Activated naive CD4-positive, alpha-beta T cell treated with anti-CD3 and anti-CD28 coated beads, Interleukin-2, amount 10 ng/mL, durations not matched to agents 7 days and 5 days (primary cell): Measurements from ENCODE around the gene C21orf91.

Source experiments
- CTCF ChIA-PET: fragments of 350-600 bp; sonication (Branson Sonifier 250); formaldehyde crosslinking; loops from one replicate; lab custom pipeline; 2021; ENCODE audit warnings: antibody characterized with exemption; lab: Charles Lee
- DNase-seq: peaks from one replicate; pipeline ENCODE4 v3.0.0-alpha.2; 2020
- H3K27ac Mint-ChIP-seq: one replicate; pipeline ENCODE4 v1.8.0; 2021; ENCODE audit warnings: mild to moderate bottlenecking, moderate library complexity, mixed read lengths
- H3K27me3 Mint-ChIP-seq: one replicate; pipeline ENCODE4 v1.8.0; 2021; ENCODE audit warnings: mild to moderate bottlenecking, mixed read lengths
- H3K36me3 Mint-ChIP-seq: one replicate; pipeline ENCODE4 v1.8.0; 2021; ENCODE audit warnings: mixed read lengths
- H3K4me1 Mint-ChIP-seq: one replicate; pipeline ENCODE4 v1.8.0; 2021; ENCODE audit warnings: mixed read lengths
- H3K4me3 Mint-ChIP-seq: one replicate; pipeline ENCODE4 v1.8.0; 2021; ENCODE audit warnings: mild to moderate bottlenecking, moderate library complexity, mixed read lengths
- H3K9me3 Mint-ChIP-seq: one replicate; pipeline ENCODE4 v1.8.0; 2021; ENCODE audit warnings: mixed read lengths

Gene C21orf91

DNA sequence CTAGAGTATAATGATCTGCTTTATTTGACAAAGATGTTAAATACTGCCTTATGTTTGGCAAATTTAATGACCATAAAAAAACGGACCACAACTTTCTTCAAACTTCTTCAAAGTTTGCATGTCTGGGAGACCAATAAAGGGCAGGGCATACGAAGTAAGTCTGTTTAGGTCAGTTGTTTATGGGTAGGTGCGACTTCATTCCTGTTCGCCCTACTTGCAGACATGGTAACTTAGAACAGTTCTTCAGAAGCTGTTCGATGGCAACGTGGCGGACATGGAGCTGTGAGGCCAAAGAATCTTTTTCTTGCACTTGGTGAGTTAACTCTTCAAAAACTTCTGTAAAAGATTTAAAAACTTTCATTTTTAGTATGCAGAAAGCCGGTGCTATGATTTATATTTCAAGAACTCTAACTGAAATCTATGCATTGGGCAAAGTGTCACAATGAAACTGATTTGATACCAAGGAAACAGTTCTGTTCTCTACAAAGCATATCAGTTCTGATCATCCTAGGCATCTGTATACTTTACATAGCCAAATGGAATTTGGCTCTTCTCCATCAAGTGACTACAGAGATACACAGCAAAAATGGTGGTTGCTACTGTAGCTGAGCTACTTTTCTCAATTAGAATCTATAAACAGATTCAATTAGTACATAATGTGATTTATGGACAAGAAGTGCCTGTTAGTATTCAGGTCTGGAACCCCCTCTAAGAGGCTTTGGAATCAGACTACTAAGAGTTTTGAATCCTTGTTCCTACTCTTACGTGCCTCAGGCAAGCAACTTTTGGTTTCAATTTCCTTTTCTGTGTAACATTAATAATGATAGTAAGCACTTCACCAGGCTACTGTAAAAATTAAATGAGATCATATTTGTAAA is 25.7 kb downstream of the C21orf91 start:
- H3K36me3 Mint-ChIP-seq = peaks cover 48% of the 10 kb centered on the region
- H3K4me1 Mint-ChIP-seq = peaks cover 72% of the 10 kb centered on the region
- H3K4me3 Mint-ChIP-seq = peak overlapping the region; percentile 66
- CTCF ChIA-PET = interaction anchor here (1.4 to 2.1 kb wide), 3 partner anchors 13 to 114 kb away, joined by 3 to 13 read pairs (median 10); partner anchors contain the start of gene C21orf91
- DNase-seq = no peak
- no peaks in the 10 kb centered on the region for H3K9me3 Mint-ChIP-seq
- peak overlapping the region; percentile 90 for H3K27ac Mint-ChIP-seq
- no peaks in the 10 kb centered on the region for H3K27me3 Mint-ChIP-seq

GRCh38 chr21:17789656-17790055 is 29.5 kb downstream of the C21orf91 start:
- H3K4me3 Mint-ChIP-seq = peak overlapping the region; percentile 27
- CTCF ChIA-PET = no interaction called here
- peaks cover 60% of the 10 kb centered on the region for H3K36me3 Mint-ChIP-seq
- DNase-seq = no peak
- H3K4me1 Mint-ChIP-seq = peaks cover 89% of the 10 kb centered on the region
- H3K27ac Mint-ChIP-seq = peak overlapping the region; percentile 82
- no peaks in the 10 kb centered on the region for H3K27me3 Mint-ChIP-seq
- peaks cover 3% of the 10 kb centered on the region for H3K9me3 Mint-ChIP-seq

- Mint-ChIP-seq H3K36me3 (peaks cover 60% of the 10 kb centered on the region), H3K27ac (peak overlapping the region; percentile 95), H3K27me3 (no peaks in the 10 kb centered on the region), H3K4me1 (peaks cover 89% of the 10 kb centered on the region), H3K9me3 (peaks cover 3% of the 10 kb centered on the region), H3K4me3 (peak overlapping the region; percentile 61)
- DNase-seq = no peak
- CTCF ChIA-PET = no interaction called here
Measured at GRCh38 chr21:17789069-17789468, 30.1 kb downstream of the C21orf91 start.

DNA sequence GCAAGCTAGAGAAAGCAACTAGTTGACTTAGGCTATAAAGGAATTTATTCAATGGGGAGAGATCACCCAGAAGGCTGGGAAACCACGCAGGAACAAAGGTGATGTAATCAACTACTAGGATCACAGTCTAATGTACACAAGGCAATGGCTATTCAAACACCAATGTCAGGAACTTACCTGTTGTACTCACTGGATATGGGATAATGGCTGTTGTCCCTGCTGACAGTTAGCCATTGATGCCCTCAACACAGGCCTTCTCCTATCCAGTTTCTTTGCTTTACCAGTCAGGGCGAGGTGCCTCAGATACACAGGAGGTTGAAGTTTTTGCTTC is 32.3 kb downstream of the C21orf91 start:
- peaks cover 59% of the 10 kb centered on the region for H3K36me3 Mint-ChIP-seq
- no peaks in the 10 kb centered on the region for H3K27me3 Mint-ChIP-seq
- H3K27ac Mint-ChIP-seq = peak overlapping the region; percentile 95
- no peak for DNase-seq
- peaks cover 96% of the 10 kb centered on the region for H3K4me1 Mint-ChIP-seq
- H3K9me3 Mint-ChIP-seq = peaks cover 3% of the 10 kb centered on the region
- CTCF ChIA-PET = no interaction called here
- H3K4me3 Mint-ChIP-seq = peak overlapping the region; percentile 39

- no peak for DNase-seq
- H3K36me3 Mint-ChIP-seq = peaks cover 53% of the 10 kb centered on the region
Measured at GRCh38 chr21:17786071-17786850, 32.9 kb downstream of the C21orf91 start.

GRCh38 chr21:17785403-17785788 is 33.8 kb downstream of the C21orf91 start:
- Mint-ChIP-seq H3K4me1 (peaks cover 96% of the 10 kb centered on the region), H3K9me3 (peaks cover 3% of the 10 kb centered on the region), H3K36me3 (peaks cover 51% of the 10 kb centered on the region), H3K4me3 (peak overlapping the region; percentile 63), H3K27me3 (no peaks in the 10 kb centered on the region), H3K27ac (peak overlapping the region; percentile 95)
- DNase-seq = no peak
- CTCF ChIA-PET = no interaction called here

More at GRCh38 chr21:17786071-17786850, 32.9 kb downstream of the C21orf91 start:
- peaks cover 3% of the 10 kb centered on the region for H3K9me3 Mint-ChIP-seq
- peaks cover 96% of the 10 kb centered on the region for H3K4me1 Mint-ChIP-seq
- no peaks in the 10 kb centered on the region for H3K27me3 Mint-ChIP-seq
- peak overlapping the region; percentile 95 for H3K27ac Mint-ChIP-seq
- CTCF ChIA-PET = no interaction called here
- H3K4me3 Mint-ChIP-seq = peak overlapping the region; percentile 39

DNA sequence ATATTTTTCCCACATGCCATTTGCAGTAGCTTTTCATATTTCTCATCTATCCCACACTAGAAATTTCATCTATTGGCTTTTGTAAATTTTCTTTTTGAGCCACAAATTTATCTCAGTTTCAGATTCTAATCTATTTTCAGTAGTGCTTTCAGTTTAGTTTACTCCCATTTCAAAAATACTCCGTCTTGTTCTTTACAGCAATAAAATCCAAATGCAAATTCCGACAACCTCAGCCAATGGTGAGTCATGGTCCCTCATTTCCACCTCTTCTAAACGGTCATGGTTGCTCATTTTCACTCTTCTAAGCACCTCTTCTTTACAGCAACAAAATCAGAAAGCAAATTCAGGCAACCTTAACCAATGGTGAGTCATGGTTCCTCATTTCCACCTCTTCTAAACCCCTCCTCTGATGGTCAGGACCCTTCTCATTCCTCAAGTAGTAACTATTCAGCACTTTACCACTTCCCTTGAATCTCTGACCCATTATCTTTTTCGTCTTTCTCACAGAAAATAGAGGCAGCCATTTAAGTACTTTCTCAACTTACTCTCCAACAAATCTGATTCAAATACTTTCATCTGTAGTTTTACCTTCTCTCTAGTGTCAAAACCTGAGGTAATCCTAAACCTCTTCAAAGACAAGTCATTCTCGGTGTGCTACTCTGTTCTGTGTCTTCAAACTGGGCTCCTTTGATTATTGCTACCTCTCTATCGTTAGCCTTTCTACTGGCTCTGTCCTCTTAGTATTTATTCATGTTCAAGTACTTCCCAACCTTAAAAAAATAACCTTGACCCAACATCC is 34.4 kb downstream of the C21orf91 start:
- peak; percentile 37 for DNase-seq
- Mint-ChIP-seq H3K36me3 (peaks cover 55% of the 10 kb centered on the region), H3K27me3 (no peaks in the 10 kb centered on the region), H3K4me3 (peak overlapping the region; percentile 63), H3K9me3 (peaks cover 4% of the 10 kb centered on the region), H3K27ac (peak overlapping the region; percentile 95), H3K4me1 (peaks cover 98% of the 10 kb centered on the region)
- CTCF ChIA-PET = interaction anchor here (1.8 to 2.1 kb wide), 2 partner anchors 34 to 96 kb away, joined by 6 to 11 read pairs; no protein-coding TSS in a partner anchor

DNA sequence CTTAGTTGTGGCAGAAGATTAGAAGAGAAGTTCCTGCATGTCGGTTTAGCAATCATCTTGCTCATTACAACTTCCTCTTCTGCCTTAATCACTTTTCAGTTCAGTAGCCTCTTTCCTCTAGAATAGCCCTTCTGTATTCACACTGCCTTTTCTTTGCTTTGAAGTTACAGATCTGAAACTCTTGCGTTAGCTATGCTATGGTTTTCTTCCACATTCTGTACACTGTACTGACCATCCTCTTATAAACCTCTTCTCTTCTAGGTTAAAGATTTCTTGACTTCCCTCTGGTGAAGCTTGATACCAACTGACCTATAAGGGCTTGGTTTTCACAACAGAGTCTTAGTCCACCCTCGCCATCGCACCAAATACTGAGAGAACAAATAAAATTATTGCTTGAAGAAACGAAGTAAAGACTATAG is 35.0 kb downstream of the C21orf91 start:
- peaks cover 5% of the 10 kb centered on the region for H3K9me3 Mint-ChIP-seq
- CTCF ChIA-PET = interaction anchor here (1.2 to 2.1 kb wide), 4 partner anchors 10 to 95 kb away, joined by 5 to 11 read pairs (median 6); no protein-coding TSS in a partner anchor
- H3K36me3 Mint-ChIP-seq = peaks cover 56% of the 10 kb centered on the region
- peak overlapping the region; percentile 95 for H3K27ac Mint-ChIP-seq
- peaks cover 98% of the 10 kb centered on the region for H3K4me1 Mint-ChIP-seq
- no peaks in the 10 kb centered on the region for H3K27me3 Mint-ChIP-seq
- no peak for DNase-seq
- H3K4me3 Mint-ChIP-seq = peak overlapping the region; percentile 63

GRCh38 chr21:17783481-17784179 is 35.5 kb downstream of the C21orf91 start:
- Mint-ChIP-seq H3K4me1 (peaks cover 97% of the 10 kb centered on the region), H3K27me3 (no peaks in the 10 kb centered on the region), H3K36me3 (peaks cover 56% of the 10 kb centered on the region), H3K27ac (peak overlapping the region; percentile 95), H3K4me3 (peak overlapping the region; percentile 63), H3K9me3 (peaks cover 5% of the 10 kb centered on the region)
- DNase-seq = peak; percentile 59
- CTCF ChIA-PET = interaction anchor here (0.5 to 2.1 kb wide), 5 partner anchors 11 to 95 kb away, joined by 3 to 11 read pairs (median 6); no protein-coding TSS in a partner anchor

GRCh38 chr21:17783003-17783402 is 36.2 kb downstream of the C21orf91 start:
- CTCF ChIA-PET = interaction anchor here (1.2 to 2.1 kb wide), 5 partner anchors 12 to 103 kb away, joined by 5 to 11 read pairs (median 6); no protein-coding TSS in a partner anchor

DNA sequence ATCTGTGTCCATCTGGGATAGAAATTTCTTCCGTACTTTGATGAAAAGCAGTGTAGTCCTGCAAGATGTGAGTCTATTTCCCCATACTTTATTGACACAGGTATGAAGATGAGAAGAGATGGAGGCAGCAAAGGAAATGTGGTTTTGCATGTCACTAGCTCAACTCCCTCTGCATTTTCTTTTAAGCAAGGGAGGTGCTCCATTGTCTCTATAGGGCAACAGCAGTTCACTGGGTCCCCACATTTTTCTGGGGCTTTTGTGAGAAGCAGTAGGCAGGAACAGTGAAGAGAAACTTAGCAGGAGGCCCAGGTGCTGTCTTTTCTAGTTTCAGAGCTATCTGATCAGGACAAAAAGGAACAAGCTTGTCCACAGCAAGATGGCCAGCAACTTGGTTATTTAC is 37.1 kb downstream of the C21orf91 start:
- DNase-seq = peak; percentile 53
- Mint-ChIP-seq H3K27ac (peak overlapping the region; percentile 95), H3K4me1 (peaks cover 89% of the 10 kb centered on the region), H3K36me3 (peaks cover 54% of the 10 kb centered on the region), H3K9me3 (peaks cover 5% of the 10 kb centered on the region), H3K4me3 (peak overlapping the region; percentile 20), H3K27me3 (no peaks in the 10 kb centered on the region)
- CTCF ChIA-PET = interaction anchor here (0.8 to 2.4 kb wide), 3 partner anchors 12 to 102 kb away, joined by 3 to 13 read pairs (median 5); no protein-coding TSS in a partner anchor

More at GRCh38 chr21:17783003-17783402, 36.2 kb downstream of the C21orf91 start:
- peak overlapping the region; percentile 63 for H3K4me3 Mint-ChIP-seq
- DNase-seq = no peak
- H3K36me3 Mint-ChIP-seq = peaks cover 53% of the 10 kb centered on the region
- H3K9me3 Mint-ChIP-seq = peaks cover 5% of the 10 kb centered on the region
- H3K4me1 Mint-ChIP-seq = peaks cover 90% of the 10 kb centered on the region
- H3K27me3 Mint-ChIP-seq = no peaks in the 10 kb centered on the region
- H3K27ac Mint-ChIP-seq = peak overlapping the region; percentile 95

DNA sequence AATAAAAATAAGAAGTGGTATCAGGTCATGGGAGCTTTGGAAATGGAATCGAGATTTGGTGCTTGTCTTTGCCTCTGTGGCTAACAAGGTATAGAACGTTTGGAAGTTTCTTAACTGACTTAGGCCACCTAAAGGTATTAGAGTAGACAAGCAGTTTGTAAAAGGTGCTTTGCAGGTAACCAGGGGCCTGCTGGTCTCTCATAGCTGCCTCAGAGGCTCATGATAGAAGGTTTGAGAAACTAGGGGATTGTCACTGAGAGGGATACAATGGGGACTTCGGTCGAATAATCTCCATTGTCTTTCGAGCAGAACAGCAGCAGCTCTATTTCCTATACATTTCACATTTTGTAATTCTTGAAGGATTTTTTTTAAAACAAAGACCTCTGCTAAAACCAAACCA is 37.6 kb downstream of the C21orf91 start:
- Mint-ChIP-seq H3K9me3 (peaks cover 5% of the 10 kb centered on the region), H3K36me3 (peaks cover 52% of the 10 kb centered on the region), H3K27ac (peak overlapping the region; percentile 95), H3K27me3 (no peaks in the 10 kb centered on the region), H3K4me3 (peak overlapping the region; percentile 20), H3K4me1 (peaks cover 89% of the 10 kb centered on the region)
- CTCF ChIA-PET = interaction anchor here (0.8 to 2.4 kb wide), 4 partner anchors 13 to 102 kb away, joined by 3 to 13 read pairs (median 4); no protein-coding TSS in a partner anchor
- no peak for DNase-seq

DNA sequence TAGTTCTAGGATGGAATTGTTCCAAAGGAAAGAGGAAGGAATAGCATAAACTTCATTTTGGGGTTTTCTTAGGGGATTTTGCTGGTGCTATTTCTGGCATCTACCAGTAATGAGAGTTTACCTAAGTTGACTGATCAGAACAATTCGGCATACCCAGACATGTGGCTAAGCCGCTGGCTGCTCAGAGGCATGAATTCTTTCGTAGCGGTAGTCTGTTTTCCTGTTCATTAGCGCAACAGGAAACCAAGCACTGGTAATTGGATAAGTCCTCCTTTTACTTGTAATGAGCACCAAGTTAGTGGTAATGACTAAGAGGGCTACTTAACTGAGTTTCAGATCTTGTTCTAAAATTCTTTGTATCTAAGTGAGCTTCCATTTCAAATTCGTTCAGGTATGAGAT is 38.6 kb downstream of the C21orf91 start:
- DNase-seq = peak; percentile 48
- Mint-ChIP-seq H3K9me3 (peaks cover 9% of the 10 kb centered on the region), H3K4me3 (no peak overlapping the region), H3K36me3 (peaks cover 48% of the 10 kb centered on the region), H3K27ac (peak overlapping the region; percentile 95), H3K27me3 (no peaks in the 10 kb centered on the region), H3K4me1 (peaks cover 89% of the 10 kb centered on the region)
- CTCF ChIA-PET = interaction anchor here (1.0 to 2.4 kb wide), 3 partner anchors 14 to 92 kb away, joined by 3 to 13 read pairs (median 4); no protein-coding TSS in a partner anchor
